ENCODE data around the gene CUL4B.
A peak's percentile ranks its signal among the peaks of the same experiment; 100 is the strongest.
"Not testable (repeated sequence)": the region's sequence is repeated elsewhere in the genome, so short reads cannot be mapped to it uniquely, and the experiment has no call there.

Gene CUL4B

GRCh38 chrX:120517936-120518335 is 42.8 kb downstream of the CUL4B start:
- no peak for DNase-seq

GRCh38 chrX:120514236-120514635 is 46.5 kb downstream of the CUL4B start:
- no peak for DNase-seq

- no peak for DNase-seq
These were observed 48.1 kb downstream of the CUL4B start for GRCh38 chrX:120512627-120513026.

GRCh38 chrX:120512222-120512621 is 48.5 kb downstream of the CUL4B start:
- DNase-seq, result no peak

GRCh38 chrX:120504569-120504968 is 56.2 kb downstream of the CUL4B start:
- DNase-seq, result no peak

GRCh38 chrX:120499301-120500072 is 61.3 kb downstream of the CUL4B start:
- no peak for DNase-seq

- not testable (repeated sequence) for DNase-seq
These were observed 70.6 kb downstream of the CUL4B start for GRCh38 chrX:120490119-120490518.

GRCh38 chrX:120486786-120487185 is 74.0 kb downstream of the CUL4B start:
- no peak for DNase-seq

- peak; percentile 78 for DNase-seq
These were observed 74.9 kb downstream of the CUL4B start for GRCh38 chrX:120485638-120486520.

- no peak for DNase-seq
These were observed 75.5 kb downstream of the CUL4B start for GRCh38 chrX:120485315-120485637.

- no peak for DNase-seq
These were observed 83.3 kb downstream of the CUL4B start for GRCh38 chrX:120477453-120477852.

GRCh38 chrX:120476714-120477113 is 84.0 kb downstream of the CUL4B start:
- DNase-seq, result no peak

- DNase-seq, result not testable (repeated sequence)
These were observed 85.3 kb downstream of the CUL4B start for GRCh38 chrX:120475447-120475846.

All from femur (tissue), 1 donor.